Retina (tissue), 1 donor: Measurements from ENCODE around the gene PLAGL2.

Experiments used
- DNase-seq: peaks from one replicate; pipeline ENCODE4 v3.0.0-alpha.2; 2016

PLAGL2 gene

GRCh38 chr20:32149566-32150170, 57.9 kb downstream of the PLAGL2 start:
- DNase-seq, result no peak

GRCh38 chr20:32144898-32145662, 62.5 kb downstream of the PLAGL2 start:
- no peak for DNase-seq

- no peak for DNase-seq
These were observed 64.6 kb downstream of the PLAGL2 start for GRCh38 chr20:32142991-32143390.
